Activated naive CD4-positive, alpha-beta T cell treated with anti-CD3 and anti-CD28 coated beads, Interleukin-2, amount 10 ng/mL, durations not matched to agents 7 days and 5 days (primary cell): ENCODE data around the gene STIP1.
"Not testable (repeated sequence)": the region's sequence is repeated elsewhere in the genome, so short reads cannot be mapped to it uniquely, and the experiment has no call there.

ENCODE experiments used
- CTCF ChIA-PET: fragments of 350-600 bp; sonication (Branson Sonifier 250); formaldehyde crosslinking; loops from one replicate; lab custom pipeline; 2021; ENCODE audit warnings: antibody characterized with exemption; lab: Charles Lee
- DNase-seq: peaks from one replicate; pipeline ENCODE4 v3.0.0-alpha.2; 2020
- H3K27ac Mint-ChIP-seq: one replicate; pipeline ENCODE4 v1.8.0; 2021; ENCODE audit warnings: mild to moderate bottlenecking, moderate library complexity, mixed read lengths
- H3K27me3 Mint-ChIP-seq: one replicate; pipeline ENCODE4 v1.8.0; 2021; ENCODE audit warnings: mild to moderate bottlenecking, mixed read lengths
- H3K36me3 Mint-ChIP-seq: one replicate; pipeline ENCODE4 v1.8.0; 2021; ENCODE audit warnings: mixed read lengths
- H3K4me1 Mint-ChIP-seq: one replicate; pipeline ENCODE4 v1.8.0; 2021; ENCODE audit warnings: mixed read lengths
- H3K4me3 Mint-ChIP-seq: one replicate; pipeline ENCODE4 v1.8.0; 2021; ENCODE audit warnings: mild to moderate bottlenecking, moderate library complexity, mixed read lengths
- H3K9me3 Mint-ChIP-seq: one replicate; pipeline ENCODE4 v1.8.0; 2021; ENCODE audit warnings: mixed read lengths

Gene STIP1

GRCh38 chr11:64150481-64151239 is 35.3 kb upstream of the STIP1 start:
- Mint-ChIP-seq H3K4me3 (no peak overlapping the region), H3K27me3 (peaks cover 11% of the 10 kb centered on the region), H3K9me3 (no peaks in the 10 kb centered on the region), H3K4me1 (peaks cover 8% of the 10 kb centered on the region), H3K27ac (no peak overlapping the region), H3K36me3 (no peaks in the 10 kb centered on the region)
- DNase-seq = no peak
- CTCF ChIA-PET = interaction anchor here (0.5 to 9.0 kb wide), 9 partner anchors 63 to 671 kb away, joined by 3 to 111 read pairs (median 3); partner anchors contain the start of genes MARK2 and ZFTA

- Mint-ChIP-seq H3K4me1 (peaks cover 6% of the 10 kb centered on the region), H3K4me3 (no peak overlapping the region), H3K27me3 (peaks cover 11% of the 10 kb centered on the region), H3K27ac (no peak overlapping the region), H3K9me3 (no peaks in the 10 kb centered on the region), H3K36me3 (no peaks in the 10 kb centered on the region)
- CTCF ChIA-PET = interaction anchor here (1.3 to 9.0 kb wide), 7 partner anchors 11 to 383 kb away, joined by 3 to 111 read pairs (median 7); partner anchors contain the start of gene ZFTA
- no peak for DNase-seq
These were observed 34.6 kb upstream of the STIP1 start for GRCh38 chr11:64151337-64151736.

- CTCF ChIA-PET = interaction anchor here (0.8 to 9.0 kb wide), 9 partner anchors 10 to 385 kb away, joined by 3 to 111 read pairs (median 6); partner anchors contain the start of genes COX8A, MACROD1 and ZFTA
- Mint-ChIP-seq H3K9me3 (no peaks in the 10 kb centered on the region), H3K4me1 (peaks cover 6% of the 10 kb centered on the region), H3K27me3 (peaks cover 11% of the 10 kb centered on the region), H3K27ac (no peak overlapping the region), H3K36me3 (no peaks in the 10 kb centered on the region), H3K4me3 (no peak overlapping the region)
- DNase-seq = peak; percentile 76
These were observed 32.9 kb upstream of the STIP1 start for GRCh38 chr11:64152841-64153691.

- Mint-ChIP-seq H3K9me3 (no peaks in the 10 kb centered on the region), H3K4me3 (no peak overlapping the region), H3K27me3 (peaks cover 11% of the 10 kb centered on the region), H3K36me3 (no peaks in the 10 kb centered on the region), H3K4me1 (peaks cover 4% of the 10 kb centered on the region), H3K27ac (peak overlapping the region; percentile 47)
- DNase-seq = no peak
- CTCF ChIA-PET = interaction anchor here (0.8 to 9.0 kb wide), 4 partner anchors 9 to 152 kb away, joined by 3 to 111 read pairs (median 11); no protein-coding TSS in a partner anchor
These were observed 32.2 kb upstream of the STIP1 start for GRCh38 chr11:64153812-64154211.

- no peak for DNase-seq
- CTCF ChIA-PET = no interaction called here
- Mint-ChIP-seq H3K27me3 (peaks cover 11% of the 10 kb centered on the region), H3K4me1 (peaks cover 4% of the 10 kb centered on the region), H3K9me3 (no peaks in the 10 kb centered on the region), H3K27ac (no peak overlapping the region), H3K4me3 (no peak overlapping the region), H3K36me3 (no peaks in the 10 kb centered on the region)
These were observed 29.5 kb upstream of the STIP1 start for GRCh38 chr11:64156235-64157011.

- Mint-ChIP-seq H3K27ac (no peak overlapping the region), H3K27me3 (peaks cover 11% of the 10 kb centered on the region), H3K4me3 (no peak overlapping the region), H3K4me1 (peaks cover 4% of the 10 kb centered on the region), H3K9me3 (no peaks in the 10 kb centered on the region), H3K36me3 (no peaks in the 10 kb centered on the region)
- CTCF ChIA-PET = no interaction called here
- DNase-seq = no peak
These were observed 28.2 kb upstream of the STIP1 start for GRCh38 chr11:64157631-64158394.

- no peak overlapping the region for H3K4me3 Mint-ChIP-seq
- H3K27ac Mint-ChIP-seq = no peak overlapping the region
- H3K9me3 Mint-ChIP-seq = no peaks in the 10 kb centered on the region
- no peak for DNase-seq
- peaks cover 8% of the 10 kb centered on the region for H3K4me1 Mint-ChIP-seq
- no peaks in the 10 kb centered on the region for H3K36me3 Mint-ChIP-seq
- H3K27me3 Mint-ChIP-seq = no peaks in the 10 kb centered on the region
- CTCF ChIA-PET = interaction anchor here (3.5 kb wide), 1 partner anchor 8 kb away, joined by 16 read pairs; no protein-coding TSS in a partner anchor
These were observed 24.9 kb upstream of the STIP1 start for GRCh38 chr11:64161037-64161436.

GRCh38 chr11:64162769-64163168 is 23.2 kb upstream of the STIP1 start:
- peaks cover 13% of the 10 kb centered on the region for H3K4me1 Mint-ChIP-seq
- not testable (repeated sequence) for H3K9me3 Mint-ChIP-seq

GRCh38 chr11:64163951-64164350 is 22.0 kb upstream of the STIP1 start:
- CTCF ChIA-PET = interaction anchor here (3.5 kb wide), 1 partner anchor 11 kb away, joined by 16 read pairs; no protein-coding TSS in a partner anchor
- no peaks in the 10 kb centered on the region for H3K27me3 Mint-ChIP-seq
- no peaks in the 10 kb centered on the region for H3K36me3 Mint-ChIP-seq
- no peaks in the 10 kb centered on the region for H3K9me3 Mint-ChIP-seq
- H3K27ac Mint-ChIP-seq = no peak overlapping the region
- H3K4me1 Mint-ChIP-seq = peaks cover 13% of the 10 kb centered on the region
- H3K4me3 Mint-ChIP-seq = peak overlapping the region; percentile 11
- DNase-seq = no peak

More at GRCh38 chr11:64162769-64163168, 23.2 kb upstream of the STIP1 start:
- not testable (repeated sequence) for H3K27ac Mint-ChIP-seq, H3K27me3 Mint-ChIP-seq, H3K4me3 Mint-ChIP-seq, H3K36me3 Mint-ChIP-seq, DNase-seq
- CTCF ChIA-PET = interaction anchor here (3.5 kb wide), 1 partner anchor 10 kb away, joined by 16 read pairs; no protein-coding TSS in a partner anchor

- Mint-ChIP-seq H3K27me3 (no peaks in the 10 kb centered on the region), H3K9me3 (no peaks in the 10 kb centered on the region), H3K4me3 (peak overlapping the region; percentile 89), H3K27ac (peak overlapping the region; percentile 69), H3K36me3 (no peaks in the 10 kb centered on the region), H3K4me1 (peaks cover 13% of the 10 kb centered on the region)
- CTCF ChIA-PET = interaction anchor here (0.6 to 3.5 kb wide), 4 partner anchors 12 to 40 kb away, joined by 3 to 16 read pairs (median 4); no protein-coding TSS in a partner anchor
- DNase-seq = no peak
These were observed 21.3 kb upstream of the STIP1 start for GRCh38 chr11:64164392-64165312.

- CTCF ChIA-PET = interaction anchor here (0.6 to 1.7 kb wide), 3 partner anchors 13 to 39 kb away, joined by 3 to 5 read pairs (median 3); no protein-coding TSS in a partner anchor
- DNase-seq = peak; percentile 47
- Mint-ChIP-seq H3K4me3 (peak overlapping the region; percentile 89), H3K27ac (no peak overlapping the region), H3K27me3 (no peaks in the 10 kb centered on the region), H3K9me3 (no peaks in the 10 kb centered on the region), H3K4me1 (peaks cover 13% of the 10 kb centered on the region), H3K36me3 (no peaks in the 10 kb centered on the region)
These were observed 20.5 kb upstream of the STIP1 start for GRCh38 chr11:64165481-64165841.
